NCI-H128 (cell line): ENCODE results near the gene DAND5.
"Not testable (repeated sequence)": the region's sequence is repeated elsewhere in the genome, so short reads cannot be mapped to it uniquely, and the experiment has no call there.

ENCODE experiments used
- DNase-seq: peaks from one replicate; lab custom pipeline; 2025; ENCODE audit not compliant: unreplicated experiment; lab: John Stamatoyannopoulos, UW

Gene DAND5

GRCh38 chr19:12965017-12965811 lies 4.2 kb upstream of the DAND5 start:
- DNase-seq, result peak; percentile 63

DNA sequence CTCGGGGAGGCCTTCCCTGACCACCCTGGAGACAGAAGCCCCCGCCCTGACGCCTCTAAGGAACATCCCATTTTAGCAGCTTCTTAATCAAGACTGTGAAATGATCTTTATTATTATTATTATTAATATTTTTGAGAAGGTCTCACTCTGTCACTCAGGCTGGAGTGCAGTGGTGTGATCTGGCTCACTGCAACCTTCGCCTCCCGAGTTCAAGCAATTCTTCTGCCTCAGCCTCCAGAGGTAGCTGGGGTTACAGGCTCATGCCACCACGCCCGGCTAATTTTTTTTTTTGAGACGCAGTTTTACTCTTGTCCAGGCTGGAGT lies 3.6 kb upstream of the DAND5 start:
- DNase-seq, result no peak

GRCh38 chr19:12967907-12968306 lies 1.5 kb upstream of the DAND5 start:
- no peak for DNase-seq

- no peak for DNase-seq
Observed at GRCh38 chr19:12970070-12970820, 869 bp downstream of the DAND5 start.

DNA sequence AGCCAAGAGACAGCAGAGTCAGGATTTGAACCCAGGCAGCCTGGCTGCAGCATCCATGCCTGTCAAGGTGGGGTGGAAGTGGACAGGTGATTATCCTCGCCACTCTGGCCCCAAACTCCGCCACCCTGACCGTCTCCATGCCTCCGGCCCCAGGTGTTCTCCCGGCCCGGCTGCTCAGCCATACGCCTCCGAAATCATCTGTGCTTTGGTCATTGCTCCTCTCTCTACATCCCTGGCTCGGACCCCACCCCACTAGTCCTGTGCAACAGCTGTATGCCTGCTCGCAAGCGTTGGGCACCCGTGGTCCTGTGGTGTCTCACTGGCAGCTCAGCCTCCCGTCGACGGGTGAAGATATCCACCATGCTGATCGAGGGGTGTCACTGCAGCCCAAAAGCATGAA lies 3.9 kb downstream of the DAND5 start:
- no peak for DNase-seq

DNA sequence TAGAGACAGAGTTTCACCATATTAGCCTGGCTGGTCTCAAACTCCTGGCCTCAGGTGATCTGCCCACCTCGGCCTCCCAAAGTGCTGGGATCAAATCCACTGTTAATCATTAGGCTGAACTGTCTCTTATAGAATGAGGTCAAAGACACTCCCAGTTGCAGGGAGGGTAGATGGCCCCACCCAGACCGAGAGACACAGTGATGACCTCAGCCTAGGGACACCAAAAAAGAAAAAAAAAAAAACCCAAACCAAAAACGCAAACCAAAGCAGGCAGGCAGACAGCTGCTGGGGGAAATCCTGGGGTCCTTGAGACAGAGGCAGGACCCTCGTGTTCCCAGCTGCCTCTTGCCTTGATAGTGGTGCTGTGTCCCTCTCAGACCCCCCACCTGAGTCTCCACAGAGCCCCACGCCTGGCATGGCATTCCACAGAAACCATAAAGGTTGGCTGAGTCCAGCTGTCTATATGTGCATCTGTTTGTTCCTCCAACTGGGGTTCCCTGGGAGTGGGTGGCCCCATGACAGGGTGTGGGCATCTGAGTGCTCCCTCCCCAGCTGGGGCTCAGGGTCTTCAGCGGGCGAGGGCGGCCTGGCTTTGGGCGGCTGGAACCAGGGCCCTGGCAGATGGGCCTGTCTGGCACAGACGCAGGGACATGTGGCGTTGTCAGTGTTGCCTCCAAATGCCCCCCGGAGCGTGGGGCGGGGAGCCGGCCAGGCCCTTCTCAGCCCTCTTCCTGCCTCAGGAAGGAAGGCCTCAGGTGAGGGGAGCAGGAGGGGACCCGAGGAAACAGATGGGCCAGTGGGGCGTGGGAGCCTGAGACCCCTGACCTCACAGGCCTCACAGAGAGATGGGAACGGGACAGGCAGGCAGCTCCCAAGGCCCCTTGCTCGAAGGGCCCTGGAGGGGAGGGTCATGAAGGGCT lies 5.2 kb downstream of the DAND5 start:
- no peak for DNase-seq

GRCh38 chr19:12975221-12975741 lies 5.9 kb downstream of the DAND5 start:
- DNase-seq, result no peak

- not testable (repeated sequence) for DNase-seq
Observed at GRCh38 chr19:12976109-12976508, 6.7 kb downstream of the DAND5 start.

DNA sequence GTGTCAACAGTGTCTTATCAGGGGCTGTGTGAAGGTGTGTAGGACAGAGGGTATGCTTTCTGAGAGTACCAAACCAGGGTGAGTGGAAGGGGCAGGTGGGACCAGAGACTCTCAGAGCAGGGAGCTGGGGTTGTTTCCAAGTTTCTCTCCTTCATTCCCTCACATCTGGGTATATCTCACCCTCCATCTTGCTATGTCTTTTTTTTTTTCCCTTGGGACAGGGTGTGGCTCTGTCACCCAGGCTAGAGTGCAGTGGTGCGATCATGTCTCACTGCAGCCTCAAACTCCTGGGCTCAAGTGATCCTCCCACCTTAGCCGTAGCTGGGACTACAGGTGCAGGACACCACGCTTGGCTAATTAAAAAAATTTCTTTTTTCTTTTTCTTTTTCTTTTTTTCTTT lies 10.6 kb downstream of the DAND5 start:
- no peak for DNase-seq

DNA sequence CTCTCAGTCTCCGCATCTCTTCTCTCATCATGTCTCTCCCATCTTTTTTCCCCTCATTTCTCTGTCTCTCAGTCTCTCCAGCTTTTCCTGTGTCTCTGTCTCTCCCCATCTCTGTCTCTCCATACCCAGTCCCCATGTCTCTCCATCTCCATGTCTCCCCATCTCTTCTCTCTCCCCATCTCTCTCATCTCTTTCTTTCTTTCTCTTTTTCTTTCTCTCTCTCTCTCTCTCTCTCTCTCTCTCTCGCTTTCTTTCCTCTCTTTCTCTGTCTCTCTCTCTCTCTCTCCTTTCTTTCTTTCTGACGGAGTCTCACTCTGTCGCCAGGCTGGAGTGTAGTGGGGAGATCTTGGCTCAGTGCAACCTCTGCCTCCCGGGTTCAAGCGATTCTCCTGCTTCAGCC lies 13.3 kb downstream of the DAND5 start:
- no peak for DNase-seq

DNA sequence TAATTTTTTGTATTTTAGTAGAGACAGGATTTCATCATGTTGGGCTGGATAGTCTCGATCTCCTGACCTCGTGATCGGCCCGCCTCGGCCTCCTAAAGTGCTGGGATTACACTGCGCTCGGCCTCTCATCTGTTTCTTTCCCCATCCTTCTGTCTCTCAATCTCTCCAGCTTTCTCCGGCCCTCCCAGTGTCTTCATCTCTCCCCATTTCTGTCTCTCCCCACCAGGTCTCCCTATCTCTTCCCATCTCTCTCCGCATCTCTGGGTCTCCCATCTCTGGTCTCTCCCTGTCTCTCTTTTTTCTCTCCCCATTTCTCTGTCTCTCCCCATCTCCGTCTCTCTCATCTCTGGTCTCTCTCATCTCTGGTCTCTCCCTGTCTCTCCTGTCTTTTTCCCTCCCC lies 13.7 kb downstream of the DAND5 start:
- no peak for DNase-seq

GRCh38 chr19:12983542-12984142 lies 14.3 kb downstream of the DAND5 start:
- peak; percentile 21 for DNase-seq

DNA sequence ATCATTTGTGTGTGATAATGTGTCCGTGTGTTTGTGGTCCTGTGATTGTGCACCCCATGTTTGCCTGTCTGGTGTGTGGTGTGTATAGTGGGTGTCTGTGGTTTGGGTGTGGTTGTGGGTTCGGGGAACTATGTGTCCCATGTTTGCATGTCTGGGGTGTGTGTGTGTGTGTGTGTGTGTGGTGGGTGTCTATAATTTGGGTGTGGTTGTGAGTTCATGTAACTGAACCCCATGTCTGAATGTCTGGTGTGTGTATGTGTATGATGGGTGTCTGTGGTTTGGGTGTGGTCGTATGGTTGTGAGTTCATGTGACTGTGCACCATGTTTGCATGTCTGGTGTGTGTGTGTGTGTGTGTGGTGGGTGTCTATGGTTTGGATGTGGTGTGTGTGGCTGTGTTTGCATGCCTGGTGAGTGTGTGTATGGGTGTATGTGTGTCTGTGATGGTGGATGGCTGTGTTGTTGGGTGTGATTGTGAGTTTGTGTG lies 14.8 kb downstream of the DAND5 start:
- no peak for DNase-seq

DNA sequence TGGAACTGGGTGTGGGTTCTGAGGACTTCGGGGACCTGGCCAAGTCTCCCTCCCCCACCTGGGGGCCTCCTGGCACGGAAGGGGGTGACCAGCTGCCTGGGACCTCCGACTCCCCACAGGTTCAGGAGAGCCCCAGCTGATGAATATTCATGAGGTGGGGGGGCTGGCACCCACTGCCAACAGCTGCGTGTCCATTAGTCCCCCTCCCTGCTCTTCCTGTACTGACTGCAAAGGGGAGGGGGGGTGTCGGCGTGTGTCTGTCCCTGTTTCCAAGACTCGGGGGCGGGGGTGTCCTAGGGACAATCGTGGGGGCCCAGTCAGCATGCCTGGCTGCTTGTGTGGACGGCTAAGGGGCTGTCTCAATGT lies 15.3 kb downstream of the DAND5 start:
- no peak for DNase-seq

DNA sequence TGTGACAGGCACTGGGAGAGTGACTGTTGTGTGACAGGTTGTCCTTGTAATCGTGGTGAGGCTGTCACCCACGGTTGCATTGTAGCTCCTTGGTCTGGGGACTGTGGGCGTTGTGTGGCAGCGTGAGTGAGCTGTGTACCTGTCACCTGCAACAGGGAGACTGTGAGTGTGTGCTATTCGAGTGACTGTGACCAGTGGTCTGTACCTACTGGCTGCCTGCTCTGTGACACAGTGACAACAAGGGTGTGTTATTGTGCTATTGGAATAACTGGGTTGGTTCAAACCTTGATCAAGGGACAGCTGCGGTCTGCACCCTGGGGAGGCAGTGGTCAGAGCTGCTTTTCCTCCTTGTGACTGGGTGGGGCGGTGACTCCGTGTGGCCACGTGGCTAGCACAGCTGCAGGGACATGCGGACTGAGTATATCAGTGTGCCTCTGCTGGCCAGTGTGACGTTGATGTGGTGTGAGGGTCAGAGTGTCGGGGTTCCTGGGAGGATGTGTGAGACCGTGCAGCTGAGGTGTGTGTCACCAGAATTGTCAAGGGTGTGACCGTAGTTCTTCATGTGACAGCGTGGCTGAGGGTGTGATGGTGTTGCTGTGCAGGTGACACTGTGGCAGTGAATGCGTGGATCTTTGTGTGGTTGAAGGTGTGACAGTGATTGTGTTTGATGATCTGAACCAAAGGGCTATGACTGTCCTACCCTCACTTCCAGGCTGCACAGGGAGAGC lies 15.8 kb downstream of the DAND5 start:
- no peak for DNase-seq

DNA sequence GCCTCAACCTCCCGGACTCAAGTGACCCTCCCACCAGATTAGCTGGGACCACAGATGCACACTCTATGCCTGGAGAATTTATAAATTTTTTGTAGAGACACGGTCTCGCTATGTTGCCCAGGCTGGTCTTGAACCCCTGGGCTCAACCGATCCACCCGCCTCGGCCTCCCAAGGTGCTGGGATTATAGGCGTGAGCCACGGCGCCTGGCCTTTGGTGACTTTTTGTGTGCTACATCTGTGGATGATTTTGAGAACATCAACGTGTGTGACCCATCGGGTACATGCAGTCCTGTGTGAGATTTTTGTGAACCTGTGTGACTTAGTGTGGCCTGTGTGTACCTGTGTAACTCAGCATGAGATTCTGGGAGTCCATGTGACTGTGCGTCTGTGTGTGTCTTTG lies 17.4 kb downstream of the DAND5 start:
- no peak for DNase-seq

GRCh38 chr19:12987190-12987589 lies 17.8 kb downstream of the DAND5 start:
- no peak for DNase-seq

- DNase-seq, result no peak
Observed at GRCh38 chr19:12987781-12988180, 18.4 kb downstream of the DAND5 start.

DNA sequence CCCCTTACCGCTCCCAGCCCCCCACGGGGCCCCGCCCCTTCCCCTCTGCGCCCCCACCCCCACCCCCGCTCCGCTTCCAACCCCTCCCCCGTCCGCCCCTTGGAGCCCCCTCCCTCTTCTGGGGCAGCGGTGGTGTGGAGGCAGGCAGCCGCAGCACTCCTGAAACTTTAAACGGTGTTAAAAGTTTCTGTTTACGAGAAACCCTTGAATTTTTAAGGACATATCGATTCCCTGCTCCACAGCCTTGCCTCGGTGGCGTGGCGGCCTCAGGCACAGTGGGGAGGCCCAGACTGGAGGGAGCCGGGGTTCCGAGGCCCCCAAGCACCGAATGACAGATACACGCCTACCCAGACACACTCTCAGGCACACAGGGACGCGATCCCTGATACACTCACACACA lies 21.1 kb downstream of the DAND5 start:
- DNase-seq, result no peak

DNA sequence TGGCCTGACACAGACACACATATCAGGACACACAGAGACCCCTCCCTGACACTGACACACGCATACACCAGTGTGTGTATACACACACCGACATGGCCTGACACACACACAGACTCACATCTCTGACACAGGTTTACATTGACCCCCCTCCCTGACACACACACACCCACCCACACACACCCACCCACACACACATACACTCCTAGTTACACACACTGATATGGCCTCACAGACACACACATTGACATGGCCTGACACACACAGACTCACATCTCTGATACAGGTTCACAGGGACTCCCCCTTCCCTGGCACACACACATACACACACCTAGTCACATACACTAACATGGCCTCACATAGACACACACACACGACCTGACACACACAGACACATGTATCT lies 21.5 kb downstream of the DAND5 start:
- no peak for DNase-seq
